ENCODE data around the gene MEGF11.

DNA sequence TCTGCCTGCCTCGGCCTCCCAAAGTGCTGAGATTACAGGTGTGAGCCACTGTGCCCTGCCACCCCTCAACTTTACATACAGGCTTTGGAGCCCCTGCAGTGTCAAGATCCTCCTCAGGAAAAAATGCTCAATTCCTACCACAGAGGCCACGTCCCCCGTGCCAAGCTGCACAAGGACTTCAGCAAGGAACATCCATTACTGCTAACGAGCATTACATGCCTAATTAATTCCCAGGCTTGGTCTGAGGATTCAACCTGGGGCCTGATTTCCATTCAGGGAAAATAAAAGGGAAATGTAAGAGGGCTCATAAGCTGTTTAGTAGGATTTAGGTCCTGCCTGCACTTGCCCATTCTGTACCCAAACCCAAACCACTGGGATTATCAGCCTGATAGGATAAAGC, 222.9 kb downstream of the MEGF11 start:
- TF ChIP-seq, protein P1, sequence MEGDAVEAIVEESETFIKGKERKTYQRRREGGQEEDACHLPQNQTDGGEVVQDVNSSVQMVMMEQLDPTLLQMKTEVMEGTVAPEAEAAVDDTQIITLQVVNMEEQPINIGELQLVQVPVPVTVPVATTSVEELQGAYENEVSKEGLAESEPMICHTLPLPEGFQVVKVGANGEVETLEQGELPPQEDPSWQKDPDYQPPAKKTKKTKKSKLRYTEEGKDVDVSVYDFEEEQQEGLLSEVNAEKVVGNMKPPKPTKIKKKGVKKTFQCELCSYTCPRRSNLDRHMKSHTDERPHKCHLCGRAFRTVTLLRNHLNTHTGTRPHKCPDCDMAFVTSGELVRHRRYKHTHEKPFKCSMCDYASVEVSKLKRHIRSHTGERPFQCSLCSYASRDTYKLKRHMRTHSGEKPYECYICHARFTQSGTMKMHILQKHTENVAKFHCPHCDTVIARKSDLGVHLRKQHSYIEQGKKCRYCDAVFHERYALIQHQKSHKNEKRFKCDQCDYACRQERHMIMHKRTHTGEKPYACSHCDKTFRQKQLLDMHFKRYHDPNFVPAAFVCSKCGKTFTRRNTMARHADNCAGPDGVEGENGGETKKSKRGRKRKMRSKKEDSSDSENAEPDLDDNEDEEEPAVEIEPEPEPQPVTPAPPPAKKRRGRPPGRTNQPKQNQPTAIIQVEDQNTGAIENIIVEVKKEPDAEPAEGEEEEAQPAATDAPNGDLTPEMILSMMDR (conservative IDR thresholded peaks at IDR 0.05) = no peak
- no peak for TF ChIP-seq EZH2 (IDR thresholded peaks at IDR 0.05; ENCODE audit: low read depth)
